ENCODE measurements around the gene SDK1.

Gene SDK1

DNA sequence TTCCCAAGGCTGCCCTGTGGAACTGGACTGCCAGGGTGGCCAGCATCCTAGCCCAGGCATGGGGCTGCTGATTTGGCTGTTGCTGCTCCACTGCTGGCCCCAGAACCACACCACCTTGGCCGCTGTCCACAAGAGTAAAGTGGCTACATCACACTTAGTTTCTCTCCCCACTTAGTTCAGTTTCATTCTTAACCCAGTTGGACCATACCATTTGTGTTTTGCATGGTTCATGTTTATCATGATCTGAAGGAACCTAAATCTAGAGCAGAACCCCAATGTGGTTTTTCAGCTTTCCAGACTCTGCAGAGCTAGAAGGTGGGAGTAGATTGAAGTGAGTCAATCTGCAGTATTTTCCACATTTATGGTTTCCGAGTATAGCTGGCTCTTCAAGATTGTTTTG lies 32.8 kb downstream of the SDK1 start:
- no peak for DNase-seq (ENCODE audit: low read depth in 2 of 2)

- DNase-seq (ENCODE audit: low read depth in 2 of 2): no peak
These were observed 35.1 kb downstream of the SDK1 start for GRCh38 chr7:3336042-3336665.

- DNase-seq (ENCODE audit: low read depth in 2 of 2): no peak
These were observed 37.1 kb downstream of the SDK1 start for GRCh38 chr7:3338161-3338560.

- no peak for DNase-seq (ENCODE audit: low read depth in 2 of 2)
These were observed 44.8 kb downstream of the SDK1 start for GRCh38 chr7:3345699-3346481.

DNA sequence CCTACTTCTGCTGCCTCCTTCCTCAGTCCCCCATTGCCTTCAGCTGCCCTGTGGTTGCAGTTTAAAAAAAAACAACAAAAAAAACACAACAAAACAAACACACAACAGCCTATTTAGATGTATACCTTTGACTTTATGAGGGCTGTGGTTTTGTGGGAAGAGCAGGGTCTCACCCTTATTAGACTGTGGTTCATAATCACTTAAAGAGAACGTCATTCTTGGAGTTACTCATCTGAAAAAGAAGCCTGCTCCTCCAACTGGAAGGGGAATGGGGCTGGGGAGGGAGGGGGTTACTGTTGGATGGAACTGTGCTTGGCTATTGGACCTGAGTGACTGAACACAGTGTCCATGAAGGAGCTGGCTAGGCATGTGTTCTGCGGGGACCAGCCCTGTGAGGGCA lies 48.1 kb downstream of the SDK1 start:
- DNase-seq (ENCODE audit: low read depth in 2 of 2): no peak

DNA sequence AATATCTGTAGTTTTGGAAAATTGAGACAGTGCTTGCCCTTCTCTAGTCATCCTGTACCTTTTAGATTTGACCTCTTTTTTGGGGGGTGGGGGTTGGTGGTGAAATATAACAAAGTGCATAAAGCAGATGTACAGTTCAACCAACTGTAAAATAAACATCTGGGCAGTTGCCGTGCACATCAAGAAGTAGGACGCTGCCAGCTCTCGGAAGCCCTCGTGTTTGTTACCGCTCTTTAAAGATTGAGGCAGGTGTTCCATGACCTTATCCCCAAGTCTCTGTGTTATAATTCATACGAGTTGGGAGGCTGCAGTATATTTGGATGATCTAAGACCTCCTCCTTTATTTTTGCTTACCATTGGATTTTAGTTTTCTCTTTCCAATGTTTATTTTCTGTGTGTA lies 55.1 kb downstream of the SDK1 start:
- no peak for DNase-seq (ENCODE audit: low read depth in 2 of 2)

GRCh38 chr7:3358991-3359390 lies 57.9 kb downstream of the SDK1 start:
- DNase-seq (ENCODE audit: low read depth in 2 of 2): no peak

- no peak for DNase-seq (ENCODE audit: low read depth in 2 of 2)
These were observed 66.2 kb downstream of the SDK1 start for GRCh38 chr7:3367261-3367660.

DNA sequence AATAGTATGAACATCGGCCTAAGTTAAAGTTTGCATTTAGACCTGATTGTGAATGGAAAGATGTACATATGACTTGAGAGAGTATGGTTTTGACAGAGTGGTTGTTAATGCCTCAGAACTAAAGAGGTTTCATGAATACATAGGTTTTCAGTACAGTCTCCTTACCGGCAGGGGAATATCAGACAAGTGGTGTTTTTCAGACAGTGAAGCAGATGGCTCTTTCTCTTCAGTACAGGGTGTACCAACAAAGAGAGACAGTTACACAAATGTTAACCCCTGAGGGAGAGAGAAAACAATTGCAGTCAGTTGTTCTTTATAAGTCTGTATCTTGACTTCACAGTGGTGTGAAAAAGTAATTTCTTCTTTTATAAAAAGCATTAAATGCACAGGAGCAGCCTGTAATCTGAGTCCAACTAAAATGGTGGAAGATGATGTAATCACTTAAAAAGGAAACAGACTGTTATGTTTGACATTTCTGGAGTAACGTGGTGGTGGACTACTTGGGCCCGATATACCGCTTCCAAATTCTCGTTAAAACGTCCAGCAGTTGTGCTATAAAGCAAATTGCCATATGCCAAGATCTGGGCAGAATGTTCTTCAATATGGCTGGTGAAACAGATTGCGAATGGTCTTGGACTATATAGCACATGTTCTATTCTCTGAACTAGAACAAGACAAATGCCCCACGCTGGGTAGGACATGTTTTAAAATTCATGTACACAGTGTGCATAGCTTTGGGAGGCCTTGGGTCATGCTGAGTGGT lies 69.2 kb downstream of the SDK1 start:
- DNase-seq (ENCODE audit: low read depth in 2 of 2): no peak

DNA sequence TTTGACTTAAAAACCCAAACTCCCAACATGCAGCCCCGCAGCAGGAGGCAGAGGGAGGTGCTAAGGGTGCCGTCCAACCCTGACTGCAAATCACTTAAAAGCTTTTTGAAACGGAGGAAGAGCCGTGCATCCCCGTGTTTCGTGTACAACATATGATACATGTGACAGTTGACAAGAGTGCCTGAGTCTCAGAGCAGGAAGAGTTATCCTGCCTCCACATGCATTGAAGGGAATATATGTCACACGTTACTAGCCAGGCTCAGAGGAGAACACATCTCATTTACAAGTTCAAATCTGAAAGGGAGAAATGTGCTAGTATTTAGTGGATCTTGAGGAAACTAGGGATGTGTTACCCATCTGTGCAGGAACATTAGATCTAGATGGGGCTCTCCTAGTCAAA lies 69.9 kb downstream of the SDK1 start:
- DNase-seq (ENCODE audit: low read depth in 2 of 2): no peak

GRCh38 chr7:3371601-3372000 lies 70.5 kb downstream of the SDK1 start:
- no peak for DNase-seq (ENCODE audit: low read depth in 2 of 2)

- DNase-seq (ENCODE audit: low read depth in 2 of 2): no peak
These were observed 73.2 kb downstream of the SDK1 start for GRCh38 chr7:3374239-3374638.

DNA sequence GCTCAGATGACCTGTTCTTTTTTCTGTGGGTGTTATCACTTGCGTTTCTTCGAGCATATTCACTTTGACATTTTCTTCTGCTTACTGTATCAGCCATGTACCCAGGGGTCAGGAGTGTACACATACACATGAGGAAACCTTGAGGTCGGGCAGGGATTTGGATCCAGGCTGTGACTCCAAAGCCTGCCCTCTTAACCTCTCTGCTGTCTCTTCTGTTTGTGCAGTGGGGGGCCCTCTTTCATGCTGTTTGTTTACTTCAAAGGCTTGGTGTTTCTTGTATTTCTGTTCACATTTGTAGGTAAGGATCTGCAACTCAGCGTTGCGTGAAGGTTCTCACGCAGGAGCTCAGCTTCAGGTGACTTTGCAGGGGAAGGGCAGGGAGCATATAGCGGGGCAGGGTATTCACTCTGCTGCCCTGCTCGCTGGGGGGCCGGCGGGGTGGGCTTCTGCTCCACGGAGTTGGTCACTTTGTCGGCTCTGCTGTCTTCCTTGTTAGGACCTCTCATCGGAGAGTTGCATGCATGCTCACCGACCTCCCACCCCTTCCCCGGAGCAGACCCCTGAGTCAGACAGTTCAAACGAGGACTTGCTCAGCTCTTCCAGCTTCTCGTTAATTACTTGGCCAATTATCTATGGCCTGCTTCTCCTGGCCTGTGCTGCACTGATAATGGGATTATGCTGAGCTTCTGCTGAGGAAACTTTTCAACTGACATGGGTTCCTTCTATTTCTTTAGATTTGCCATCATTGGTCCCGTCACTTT lies 77.5 kb downstream of the SDK1 start:
- no peak for DNase-seq (ENCODE audit: low read depth in 2 of 2)

DNA sequence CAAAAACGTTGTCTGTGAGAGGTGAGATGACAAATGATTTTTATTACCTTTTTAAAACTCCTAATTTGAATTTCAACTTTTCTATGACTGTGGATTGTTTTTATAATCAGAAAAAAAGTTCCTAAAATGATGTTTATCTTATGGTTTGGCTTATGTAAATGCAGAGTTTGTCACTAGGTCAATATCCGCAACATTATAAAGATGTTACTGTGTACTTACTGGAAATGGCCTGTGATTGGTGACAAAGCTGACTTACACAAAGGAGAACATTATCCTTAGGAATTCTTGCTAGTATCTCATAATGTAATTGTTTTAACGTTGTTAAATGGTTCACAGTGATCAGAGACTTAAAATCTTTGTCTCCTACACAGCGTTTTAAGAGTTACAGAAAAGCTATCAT lies 79.0 kb downstream of the SDK1 start:
- no peak for DNase-seq (ENCODE audit: low read depth in 2 of 2)

- no peak for DNase-seq (ENCODE audit: low read depth in 2 of 2)
These were observed 80.0 kb downstream of the SDK1 start for GRCh38 chr7:3380886-3381685.

GRCh38 chr7:3386423-3387190 lies 85.6 kb downstream of the SDK1 start:
- DNase-seq (ENCODE audit: low read depth in 2 of 2): no peak

DNA sequence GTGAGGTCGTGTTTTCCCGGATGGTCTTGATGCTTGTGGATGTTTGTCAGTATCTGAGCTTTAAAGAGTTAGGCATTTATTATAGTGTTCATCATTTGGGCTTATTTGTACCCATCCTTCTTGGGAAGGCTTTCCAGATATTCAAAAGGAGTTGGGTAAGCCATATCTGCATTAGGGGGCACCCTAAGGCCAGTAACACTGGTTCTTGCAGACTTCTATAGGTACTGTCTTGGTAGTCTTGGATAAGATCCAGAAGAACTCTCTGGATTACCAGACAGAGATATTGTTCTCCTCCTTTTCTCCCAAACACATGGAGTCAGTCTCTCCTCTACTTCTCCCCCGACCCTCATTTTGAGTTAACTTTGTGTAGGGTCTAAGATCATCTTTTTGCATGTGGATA lies 92.8 kb downstream of the SDK1 start:
- DNase-seq (ENCODE audit: low read depth in 2 of 2): no peak

- no peak for DNase-seq (ENCODE audit: low read depth in 2 of 2)
These were observed 96.3 kb downstream of the SDK1 start for GRCh38 chr7:3397324-3397723.

DNA sequence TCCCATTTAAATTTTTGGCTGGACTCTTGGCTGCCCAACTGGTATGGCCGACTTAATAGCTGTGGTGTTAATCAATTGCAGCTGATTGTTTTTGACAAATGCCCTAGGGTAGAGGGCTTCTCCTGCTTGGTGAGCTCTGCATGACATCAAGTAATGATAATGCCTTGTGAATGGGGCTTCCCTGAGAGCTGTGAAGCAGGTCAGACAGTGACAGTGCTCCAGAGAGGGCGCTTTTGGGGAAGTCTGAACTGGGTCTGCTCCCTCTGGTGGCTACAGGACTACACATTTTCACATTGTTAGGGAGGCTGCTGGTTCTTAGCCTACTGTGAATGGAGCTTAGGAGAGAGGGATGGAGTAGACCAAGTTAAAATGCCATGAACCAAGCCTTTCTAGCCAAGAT lies 98.8 kb downstream of the SDK1 start:
- no peak for DNase-seq (ENCODE audit: low read depth in 2 of 2)

GRCh38 chr7:3404501-3404900 lies 103.4 kb downstream of the SDK1 start:
- DNase-seq (ENCODE audit: low read depth in 2 of 2): no peak
